Fibroblast of lung (primary cell): Measurements from ENCODE around the gene EFNA5.

ENCODE experiments used
- EZH2 ChIP-seq: IDR thresholded peaks from 2 replicates; pipeline ENCODE4 v1.5.1; 2012; ENCODE audit warnings: low read length, control low read depth, mild to moderate bottlenecking; ENCODE audit errors: missing control alignments
- TF ChIP-seq, protein P1 (sequence below), 2 donors: IDR thresholded peaks in 1 of 2; conservative IDR thresholded peaks in 1 of 2; 1 replicate in 1 of 2; 2 replicates in 1 of 2; pipeline ENCODE4 v1.5.1; 2011 to 2012; ENCODE audit warnings: low read length in 2 of 2, control low read depth in 1 of 2, inconsistent platforms in 1 of 2, low read depth in 1 of 2, mild to moderate bottlenecking in 1 of 2

DNA sequence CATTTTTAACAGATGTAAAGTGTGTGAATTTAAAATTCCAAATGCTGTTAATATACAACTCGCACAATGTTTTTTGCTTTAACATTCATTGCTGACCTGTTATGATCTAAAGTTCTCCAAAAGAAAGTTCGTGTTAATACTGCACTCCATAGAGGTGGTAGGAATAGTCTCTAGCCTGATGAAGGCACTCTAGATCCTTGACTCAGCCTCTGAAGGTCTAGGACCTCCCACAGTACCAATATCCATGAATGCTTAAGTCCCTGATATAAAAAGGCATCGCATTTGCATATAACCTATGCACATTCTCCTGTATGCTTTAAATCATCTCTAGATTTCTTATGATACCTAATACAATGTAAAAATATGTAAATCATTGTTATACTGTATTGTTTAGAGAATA, 213.6 kb downstream of the EFNA5 start:
- TF ChIP-seq, protein P1, sequence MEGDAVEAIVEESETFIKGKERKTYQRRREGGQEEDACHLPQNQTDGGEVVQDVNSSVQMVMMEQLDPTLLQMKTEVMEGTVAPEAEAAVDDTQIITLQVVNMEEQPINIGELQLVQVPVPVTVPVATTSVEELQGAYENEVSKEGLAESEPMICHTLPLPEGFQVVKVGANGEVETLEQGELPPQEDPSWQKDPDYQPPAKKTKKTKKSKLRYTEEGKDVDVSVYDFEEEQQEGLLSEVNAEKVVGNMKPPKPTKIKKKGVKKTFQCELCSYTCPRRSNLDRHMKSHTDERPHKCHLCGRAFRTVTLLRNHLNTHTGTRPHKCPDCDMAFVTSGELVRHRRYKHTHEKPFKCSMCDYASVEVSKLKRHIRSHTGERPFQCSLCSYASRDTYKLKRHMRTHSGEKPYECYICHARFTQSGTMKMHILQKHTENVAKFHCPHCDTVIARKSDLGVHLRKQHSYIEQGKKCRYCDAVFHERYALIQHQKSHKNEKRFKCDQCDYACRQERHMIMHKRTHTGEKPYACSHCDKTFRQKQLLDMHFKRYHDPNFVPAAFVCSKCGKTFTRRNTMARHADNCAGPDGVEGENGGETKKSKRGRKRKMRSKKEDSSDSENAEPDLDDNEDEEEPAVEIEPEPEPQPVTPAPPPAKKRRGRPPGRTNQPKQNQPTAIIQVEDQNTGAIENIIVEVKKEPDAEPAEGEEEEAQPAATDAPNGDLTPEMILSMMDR (conservative IDR thresholded peaks at IDR 0.05 in 1 of 2, IDR thresholded peaks at IDR 0.05 in 1 of 2; ENCODE audit: low read depth in 1 of 2, low read length in 2 of 2): no peak
- no peak for TF ChIP-seq EZH2
